SK-N-SH treated with all-trans-retinoic acid at 6 μM for 48 hours (cell line): ENCODE results near the gene SLC15A1.

Experiments used
- ATAC-seq: fragments of 200-7000 bp; cut with Tn5 transposase; 3 replicates; pipeline ENCODE4 v1.9.1; 2020; ENCODE audit warnings: mild to moderate bottlenecking, moderate library complexity
- ARNTL ChIP-seq: fragments of 450-650 bp; formaldehyde crosslinking; IDR thresholded peaks from 2 replicates; pipeline ENCODE4 v1.5.0; 2020; ENCODE audit warnings: low read depth, mild to moderate bottlenecking, moderate library complexity, borderline replicate concordance
- BACH2 ChIP-seq: fragments of 250-450 bp; sonication (Bioruptor Pico); IDR thresholded peaks from 2 replicates; pipeline ENCODE4 v1.9.0; 2021; ENCODE audit warnings: mild to moderate bottlenecking, borderline replicate concordance
- CREB5 ChIP-seq: fragments of 250-450 bp; sonication (Bioruptor Pico); IDR thresholded peaks from 2 replicates; pipeline ENCODE4 v1.5.1; 2020; ENCODE audit warnings: low read depth, mild to moderate bottlenecking, moderate library complexity
- CSDC2 ChIP-seq: fragments of 250-450 bp; sonication (Bioruptor Pico); IDR thresholded peaks from 2 replicates; pipeline ENCODE4 v1.5.0; 2020; ENCODE audit warnings: mild to moderate bottlenecking, moderate library complexity
- ESRRG ChIP-seq: fragments of 250-450 bp; sonication (Bioruptor Pico); IDR thresholded peaks from 2 replicates; pipeline ENCODE4 v1.6.1; 2021; ENCODE audit warnings: mild to moderate bottlenecking
- GLIS3 ChIP-seq: fragments of 250-450 bp; sonication (Bioruptor Pico); IDR thresholded peaks from 2 replicates; pipeline ENCODE4 v1.5.0; 2020; ENCODE audit warnings: mild to moderate bottlenecking, moderate library complexity
- ISL1 ChIP-seq: fragments of 250-450 bp; sonication (Bioruptor Pico); IDR thresholded peaks from 2 replicates; pipeline ENCODE4 v2.1.2; 2022; ENCODE audit warnings: mild to moderate bottlenecking, moderate library complexity
- OSR1 ChIP-seq: fragments of 250-450 bp; sonication (Bioruptor Pico); IDR thresholded peaks from 2 replicates; pipeline ENCODE4 v1.8.0; 2022; ENCODE audit warnings: moderate library complexity, mild to moderate bottlenecking, inconsistent platforms
- PPARA ChIP-seq: fragments of 250-450 bp; sonication (Bioruptor Pico); IDR thresholded peaks from 2 replicates; pipeline ENCODE4 v1.5.0; 2020; ENCODE audit warnings: mild to moderate bottlenecking, borderline replicate concordance
- RARB ChIP-seq: fragments of 250-450 bp; sonication (Bioruptor Pico); IDR thresholded peaks from 2 replicates; pipeline ENCODE4 v1.8.0; 2021; ENCODE audit warnings: mild to moderate bottlenecking, moderate library complexity
- SNAI2 ChIP-seq: fragments of 250-450 bp; sonication (Bioruptor Pico); IDR thresholded peaks from 2 replicates; pipeline ENCODE4 v1.5.0; 2020; ENCODE audit warnings: mild to moderate bottlenecking, moderate library complexity
- TCF4 ChIP-seq: fragments of 250-450 bp; sonication (Bioruptor Pico); IDR thresholded peaks from 2 replicates; pipeline ENCODE4 v1.8.0; 2021; ENCODE audit warnings: mild to moderate bottlenecking, moderate library complexity, borderline replicate concordance
- TOX ChIP-seq: fragments of 250-450 bp; sonication (Bioruptor Pico); IDR thresholded peaks from 2 replicates; pipeline ENCODE4 v1.8.0; 2021; ENCODE audit warnings: mild to moderate bottlenecking, moderate library complexity, borderline replicate concordance
- TSHZ2 ChIP-seq: fragments of 250-450 bp; sonication (Bioruptor Pico); IDR thresholded peaks from 2 replicates; pipeline ENCODE4 v1.5.0; 2020; ENCODE audit warnings: mild to moderate bottlenecking, moderate library complexity
- ZC3H10 ChIP-seq: fragments of 250-450 bp; sonication (Bioruptor Pico); IDR thresholded peaks from 2 replicates; pipeline ENCODE4 v1.5.1; 2021; ENCODE audit warnings: mild to moderate bottlenecking, moderate library complexity
- ZFP3 ChIP-seq: fragments of 250-450 bp; sonication (Bioruptor Pico); IDR thresholded peaks from 2 replicates; pipeline ENCODE4 v1.5.0; 2020; ENCODE audit warnings: mild to moderate bottlenecking, moderate library complexity
- ZFP30 ChIP-seq: fragments of 450-650 bp; formaldehyde crosslinking; IDR thresholded peaks from 2 replicates; pipeline ENCODE4 v1.5.0; 2022; ENCODE audit warnings: mild to moderate bottlenecking, moderate library complexity
- ZNF565 ChIP-seq: fragments of 450-650 bp; formaldehyde crosslinking; conservative IDR thresholded peaks from 2 replicates; pipeline ENCODE4 v1.5.0; 2020; ENCODE audit warnings: low read depth, mild to moderate bottlenecking, moderate library complexity
- ZNF70 ChIP-seq: fragments of 450-650 bp; formaldehyde crosslinking; IDR thresholded peaks from 2 replicates; pipeline ENCODE4 v1.5.0; 2020; ENCODE audit warnings: mild to moderate bottlenecking, moderate library complexity
- TF ChIP-seq, protein P1 (sequence below): fragments of 250-450 bp; sonication (Bioruptor Pico); IDR thresholded peaks from 2 replicates; pipeline ENCODE4 v1.8.0; 2021; ENCODE audit warnings: low read depth, mild to moderate bottlenecking, moderate library complexity, borderline replicate concordance

The SLC15A1 gene

GRCh38 chr13:98782654-98783053 lies 30.2 kb upstream of the SLC15A1 start:
- no peak for ATAC-seq
- TF ChIP-seq RARB = no peak
- no peak for TF ChIP-seq ZNF70 (CRISPR knock-in tag)
- TF ChIP-seq CREB5 (CRISPR knock-in tag) = no peak

GRCh38 chr13:98781905-98782304 lies 29.4 kb upstream of the SLC15A1 start:
- no peak for ATAC-seq
- TF ChIP-seq CREB5 (CRISPR knock-in tag) (no peak), CSDC2 (no peak), PPARA (CRISPR knock-in tag) (no peak), RARB (no peak), OSR1 (CRISPR knock-in tag) (no peak), TCF4 (CRISPR knock-in tag) (no peak), ESRRG (no peak), SNAI2 (no peak), ZC3H10 (CRISPR knock-in tag) (no peak), ISL1 (no peak), ARNTL (CRISPR knock-in tag) (no peak), ZFP30 (CRISPR knock-in tag) (no peak), ZFP3 (no peak), GLIS3 (CRISPR knock-in tag) (no peak)

GRCh38 chr13:98781470-98781869 lies 29.0 kb upstream of the SLC15A1 start:
- ATAC-seq = no peak
- TF ChIP-seq SNAI2 (no peak), OSR1 (CRISPR knock-in tag) (no peak), CSDC2 (no peak), ZFP30 (CRISPR knock-in tag) (no peak), ZFP3 (no peak), GLIS3 (CRISPR knock-in tag) (no peak), TOX (CRISPR knock-in tag) (no peak), ESRRG (no peak), CREB5 (CRISPR knock-in tag) (no peak), ARNTL (CRISPR knock-in tag) (no peak), ZNF70 (CRISPR knock-in tag) (no peak), BACH2 (CRISPR knock-in tag) (no peak), TCF4 (CRISPR knock-in tag) (no peak), TSHZ2 (no peak), ZNF565 (no peak)
- TF ChIP-seq, protein P1, sequence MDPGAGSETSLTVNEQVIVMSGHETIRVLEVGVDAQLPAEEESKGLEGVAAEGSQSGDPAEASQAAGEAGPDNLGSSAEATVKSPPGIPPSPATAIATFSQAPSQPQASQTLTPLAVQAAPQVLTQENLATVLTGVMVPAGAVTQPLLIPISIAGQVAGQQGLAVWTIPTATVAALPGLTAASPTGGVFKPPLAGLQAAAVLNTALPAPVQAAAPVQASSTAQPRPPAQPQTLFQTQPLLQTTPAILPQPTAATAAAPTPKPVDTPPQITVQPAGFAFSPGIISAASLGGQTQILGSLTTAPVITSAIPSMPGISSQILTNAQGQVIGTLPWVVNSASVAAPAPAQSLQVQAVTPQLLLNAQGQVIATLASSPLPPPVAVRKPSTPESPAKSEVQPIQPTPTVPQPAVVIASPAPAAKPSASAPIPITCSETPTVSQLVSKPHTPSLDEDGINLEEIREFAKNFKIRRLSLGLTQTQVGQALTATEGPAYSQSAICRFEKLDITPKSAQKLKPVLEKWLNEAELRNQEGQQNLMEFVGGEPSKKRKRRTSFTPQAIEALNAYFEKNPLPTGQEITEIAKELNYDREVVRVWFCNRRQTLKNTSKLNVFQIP (CRISPR knock-in tag) = no peak

- ATAC-seq = no peak
- TF ChIP-seq ZNF70 (CRISPR knock-in tag) (no peak), ZFP3 (no peak)
- TF ChIP-seq, protein P1 (CRISPR knock-in tag) = no peak
- TF ChIP-seq, all 23 proteins: peak for 0
Observed at GRCh38 chr13:98781045-98781444, 28.6 kb upstream of the SLC15A1 start.
